Right forelimb (tissue), 1 donor: ENCODE results near the gene TTC31.

Experiments
- DNase-seq: peaks from one replicate; pipeline ENCODE4 v3.0.0-alpha.2; 2018

Gene TTC31

DNA sequence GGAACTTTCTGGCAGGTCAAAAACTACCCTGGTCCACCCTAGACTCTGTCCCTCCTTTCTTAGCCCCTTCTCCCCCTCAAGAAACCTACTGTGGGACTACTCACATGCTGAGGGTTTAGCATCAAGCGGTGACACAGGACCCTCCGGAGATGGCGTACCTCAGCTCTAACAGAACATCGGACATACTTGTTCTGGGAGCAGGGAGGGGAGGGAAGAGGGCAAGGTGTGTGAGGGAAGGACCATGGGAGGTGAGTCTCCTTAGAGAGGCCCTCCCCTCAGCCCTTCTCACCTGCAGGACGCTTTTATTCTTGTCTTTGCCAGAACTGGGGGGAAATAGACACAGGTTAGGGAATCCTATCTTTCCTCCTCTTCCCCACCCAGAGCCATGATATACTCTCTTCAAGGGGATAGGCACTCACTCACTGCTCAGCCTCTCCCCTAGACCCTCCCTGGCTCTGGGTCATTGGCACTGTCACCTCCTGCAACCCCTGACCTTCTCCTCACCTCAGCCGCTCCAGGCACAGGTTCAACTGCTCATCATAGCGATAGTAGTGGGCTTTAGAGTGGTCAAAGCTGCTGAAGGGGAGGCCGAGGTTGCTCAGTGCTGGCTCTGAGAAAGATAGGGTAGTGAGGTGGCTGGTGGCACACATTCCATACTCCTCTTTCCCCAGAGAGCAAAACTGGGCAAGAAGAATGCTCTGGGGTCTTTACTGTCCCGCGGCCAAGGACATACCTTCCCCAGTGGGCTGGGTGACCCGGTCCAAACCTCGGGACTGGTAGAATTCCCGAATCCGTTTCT is 22.8 kb downstream of the TTC31 start:
- DNase-seq = no peak

DNA sequence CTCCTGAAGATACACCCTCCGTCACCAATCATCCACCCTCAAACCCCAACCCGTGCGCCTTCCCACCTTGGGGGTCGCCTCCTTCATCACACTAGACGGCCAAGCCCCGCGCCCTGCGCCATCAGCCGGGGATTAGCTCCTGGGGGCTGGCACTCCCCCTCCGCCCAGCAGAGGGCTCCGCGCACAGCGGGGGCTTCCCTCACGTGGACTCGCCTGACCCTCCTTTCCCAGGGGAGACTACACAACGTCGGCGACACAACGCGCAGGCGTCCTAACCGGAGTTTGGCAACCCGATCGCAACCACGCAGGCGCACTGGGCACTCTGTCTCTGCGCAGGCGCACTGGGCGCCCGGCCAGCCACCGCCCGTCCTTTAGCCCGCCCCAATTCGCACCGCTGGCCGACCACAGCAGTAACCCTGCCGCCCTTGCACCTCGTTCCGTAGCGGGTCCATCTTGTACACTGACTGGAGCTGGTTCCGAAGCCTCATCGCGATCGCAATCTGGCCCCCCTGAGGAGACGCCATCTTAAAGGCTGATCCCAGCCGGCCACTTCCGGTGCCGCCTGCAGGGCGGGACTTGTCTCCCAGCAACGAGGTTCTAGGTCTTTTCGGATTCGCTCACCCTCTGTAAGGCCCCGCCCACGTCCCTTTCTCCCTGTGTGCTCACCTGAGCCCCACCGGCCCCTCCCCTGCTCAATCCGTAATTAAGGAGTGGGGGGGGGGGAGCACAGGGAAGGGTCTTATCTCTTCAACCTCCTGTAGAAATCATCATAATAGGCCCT is 24.5 kb downstream of the TTC31 start, which contains the start of gene PCGF1:
Gene PCGF1, minus strand, starts transcription at position 551 of the 781 bp plus-strand sequence. Its CDS starts 27 bp downstream, at position 524.
- DNase-seq = peak; percentile 99

DNA sequence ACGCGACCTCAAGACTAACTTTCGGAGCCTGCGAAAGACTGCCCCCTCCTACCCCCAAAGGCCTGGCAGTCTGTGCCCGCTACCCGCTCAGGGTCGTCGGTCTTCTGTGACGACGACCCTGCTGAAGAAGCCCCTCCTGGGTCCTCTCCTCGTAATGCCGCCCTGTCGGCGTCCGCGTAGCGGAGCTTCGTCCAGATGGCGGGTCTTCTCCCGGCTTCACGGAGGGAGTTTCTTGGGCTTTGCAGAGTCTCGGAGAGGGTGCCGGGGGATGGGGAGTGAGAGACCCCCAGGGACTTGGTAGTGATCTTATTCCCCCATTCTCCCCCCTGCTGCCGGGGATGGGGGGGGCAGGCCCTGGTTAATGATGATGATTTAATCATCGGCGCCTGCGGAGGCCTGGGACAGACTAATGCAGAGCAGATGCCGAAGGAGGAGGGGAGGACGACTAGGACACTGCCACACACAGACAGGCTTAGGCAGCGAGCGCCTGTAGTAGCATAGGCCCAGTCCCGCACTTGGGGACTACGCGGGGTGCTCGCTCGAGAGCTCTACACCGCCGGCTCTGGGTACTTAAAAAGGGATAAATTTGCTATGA is 25.1 kb downstream of the TTC31 start:
- peak; percentile 67 for DNase-seq

DNA sequence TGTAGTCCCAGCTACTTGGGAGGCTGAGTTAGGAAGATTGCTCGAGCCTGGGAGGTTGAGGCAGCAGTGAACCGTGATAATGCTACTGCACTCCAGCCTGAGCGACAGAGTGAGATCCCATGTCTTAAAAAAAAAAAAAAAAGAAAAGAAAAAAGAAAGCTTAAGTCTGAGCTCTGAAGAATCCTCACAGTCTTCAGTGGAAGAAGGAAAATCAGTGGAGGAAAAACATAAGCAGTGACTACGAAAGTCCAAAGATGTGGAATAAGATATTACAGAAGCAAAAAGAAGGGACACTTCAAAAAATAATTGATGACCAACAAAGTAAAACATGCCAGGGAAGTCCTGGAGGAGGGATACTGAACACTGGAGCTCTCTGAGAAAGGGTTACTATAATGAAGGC is 27.4 kb downstream of the TTC31 start:
- DNase-seq = no peak

DNA sequence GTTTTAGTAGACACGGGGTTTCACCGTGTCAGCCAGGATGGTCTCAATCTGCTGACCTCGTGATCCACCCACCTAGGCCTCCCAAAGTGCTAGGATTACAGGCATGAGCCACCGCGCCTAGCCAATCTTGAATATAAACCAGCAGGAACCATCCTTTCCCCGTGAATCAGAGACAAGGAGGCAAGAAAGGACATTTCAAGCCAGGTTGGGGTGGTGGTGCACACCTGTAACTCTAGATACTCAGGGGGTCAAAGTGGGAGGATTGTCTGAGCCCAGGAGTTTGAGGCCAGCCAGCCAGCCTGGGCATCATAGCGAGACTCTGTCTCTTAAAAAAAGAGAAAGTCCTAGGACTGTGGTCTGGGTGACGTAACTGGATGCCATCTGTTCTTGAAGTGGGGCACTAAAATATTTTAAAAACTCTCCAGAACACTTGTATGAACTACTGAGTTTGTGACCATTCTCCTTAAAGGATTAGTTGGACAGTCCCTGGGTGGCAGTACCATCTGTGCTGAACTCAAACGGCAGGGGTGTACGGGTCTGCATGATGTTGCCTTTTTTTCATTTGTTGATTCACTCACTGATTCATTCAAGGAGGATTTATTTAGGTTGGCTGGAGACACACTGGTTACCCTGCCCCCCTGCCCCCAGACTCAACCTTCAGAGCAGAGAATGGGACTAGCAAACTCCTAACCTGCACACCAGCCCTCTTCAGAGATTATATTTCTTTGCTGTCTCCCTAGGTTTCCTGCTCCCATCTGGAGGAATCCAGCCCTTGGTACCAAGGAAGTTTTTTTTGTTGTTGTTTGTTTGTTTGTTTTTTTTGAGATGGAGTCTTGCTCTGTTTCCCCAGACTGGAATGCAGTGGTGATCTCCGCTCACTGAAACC is 28.5 kb downstream of the TTC31 start:
- DNase-seq = no peak

DNA sequence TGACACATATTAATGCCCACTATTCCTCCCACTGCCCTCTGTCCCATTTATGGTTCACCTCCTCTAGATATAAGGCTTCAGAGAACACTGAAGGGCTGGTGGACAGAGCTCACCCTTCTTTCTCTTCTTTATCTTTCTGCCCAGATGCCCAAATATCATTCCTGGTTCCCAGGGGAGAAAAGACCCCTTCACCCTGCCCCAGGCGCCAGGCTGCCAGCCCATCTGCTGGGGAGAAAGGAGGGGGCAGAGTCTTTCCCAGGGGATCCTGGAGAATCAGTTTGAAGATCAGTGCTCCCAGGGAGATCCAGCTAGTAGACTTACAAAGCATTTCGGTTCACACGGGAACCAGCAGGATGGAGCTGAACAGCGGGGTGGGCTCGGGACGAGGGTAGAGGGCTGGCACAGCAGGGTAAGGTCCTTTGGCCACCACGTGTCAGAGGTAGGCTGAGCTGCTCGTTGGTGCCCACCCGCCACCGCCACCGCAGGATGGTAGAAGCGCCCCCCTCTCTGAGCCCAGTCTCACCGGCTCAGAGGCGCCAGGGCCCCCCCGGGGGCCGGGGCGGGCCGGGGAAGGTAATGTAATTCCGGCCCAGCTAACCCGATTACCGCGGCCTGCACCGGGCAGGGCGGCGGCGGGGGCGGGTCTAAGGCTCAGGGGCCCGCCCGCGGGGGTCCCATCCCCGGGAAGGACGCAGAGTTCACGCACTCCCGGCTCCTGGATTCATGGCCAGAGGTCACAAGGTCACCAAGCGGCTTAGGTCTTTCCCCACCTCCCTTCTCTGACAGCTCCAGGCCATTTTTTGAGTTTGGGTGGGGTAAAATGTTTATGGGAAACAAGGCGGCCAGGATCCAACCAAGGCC is 30.1 kb downstream of the TTC31 start:
- DNase-seq = no peak

DNA sequence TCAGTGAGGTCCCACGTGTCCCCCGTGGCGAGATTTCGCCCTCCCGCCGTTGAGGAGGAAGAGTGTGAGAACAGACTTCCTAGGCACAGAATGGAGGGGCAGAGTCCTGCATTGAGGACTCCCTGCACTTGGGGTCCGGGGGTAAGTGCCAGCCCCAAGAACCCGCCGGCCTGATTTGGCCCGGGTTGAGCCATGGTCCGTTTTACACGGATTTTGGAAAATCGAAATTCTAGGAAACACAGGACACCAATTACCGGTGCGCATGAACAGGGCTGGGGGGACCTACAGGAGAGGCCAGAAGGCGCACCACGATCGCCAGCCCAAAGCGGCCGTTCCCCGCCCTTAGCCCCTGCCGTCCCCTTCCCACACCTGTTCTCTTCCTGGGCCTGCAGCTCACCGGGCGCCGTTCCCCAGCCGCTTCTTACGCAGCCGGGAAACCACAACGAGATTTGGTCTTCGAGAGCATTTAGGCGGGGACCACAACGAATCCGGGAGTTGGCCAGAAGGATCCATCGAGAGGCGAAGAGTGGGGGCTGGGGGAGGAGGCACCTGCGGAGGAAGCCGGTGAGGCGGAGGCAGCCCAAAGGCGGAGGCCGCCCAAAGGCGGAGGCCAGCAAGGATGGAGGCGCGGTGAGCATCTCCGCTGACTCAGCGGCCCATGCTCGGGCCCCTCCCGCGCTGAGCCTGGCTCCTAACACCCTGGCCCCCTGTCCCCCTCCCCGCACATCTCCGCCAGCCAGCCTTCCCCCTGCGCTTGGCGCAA is 30.9 kb downstream of the TTC31 start:
- DNase-seq = no peak

DNA sequence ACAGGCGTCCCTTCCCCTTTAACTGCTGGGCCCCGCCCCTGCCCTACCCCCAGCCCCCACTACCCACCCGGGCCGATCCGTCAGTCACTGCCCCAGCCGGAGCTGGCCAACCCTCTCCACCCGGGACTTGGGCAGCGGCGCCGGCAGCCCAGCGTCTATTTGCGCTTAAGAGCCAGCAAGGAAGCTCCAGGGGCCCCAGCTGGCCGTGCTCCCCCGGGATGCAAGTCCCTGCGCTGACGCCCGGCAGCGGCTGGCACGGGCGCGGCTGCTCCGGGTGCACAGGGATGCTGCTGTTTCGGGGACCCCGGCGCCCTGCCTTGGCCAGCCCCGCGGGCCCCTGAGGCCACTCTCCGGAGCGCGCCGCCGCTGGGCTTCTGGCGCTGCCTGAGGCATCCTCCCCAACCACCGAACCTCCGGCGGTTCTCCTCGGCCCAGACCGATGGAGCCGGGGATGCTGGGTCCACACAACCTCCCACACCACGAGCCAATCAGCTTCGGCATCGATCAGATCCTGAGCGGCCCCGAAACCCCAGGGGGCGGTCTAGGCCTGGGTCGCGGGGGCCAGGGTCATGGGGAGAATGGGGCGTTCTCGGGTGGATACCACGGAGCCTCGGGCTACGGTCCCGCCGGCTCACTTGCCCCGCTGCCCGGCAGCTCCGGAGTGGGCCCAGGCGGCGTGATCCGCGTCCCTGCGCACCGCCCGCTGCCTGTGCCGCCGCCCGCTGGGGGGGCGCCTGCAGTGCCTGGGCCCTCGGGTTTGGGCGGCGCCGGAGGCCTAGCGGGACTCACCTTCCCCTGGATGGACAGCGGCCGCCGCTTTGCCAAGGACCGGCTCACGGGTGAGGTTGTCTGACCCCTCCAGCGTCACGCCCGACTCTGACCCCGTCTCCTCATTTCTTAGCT is 31.7 kb downstream of the TTC31 start, which contains the start of gene TLX2:
Gene TLX2, plus strand, starts transcription at position 83 of the 903 bp plus-strand sequence. Its CDS starts 357 bp downstream, at position 440.
- no peak for DNase-seq

DNA sequence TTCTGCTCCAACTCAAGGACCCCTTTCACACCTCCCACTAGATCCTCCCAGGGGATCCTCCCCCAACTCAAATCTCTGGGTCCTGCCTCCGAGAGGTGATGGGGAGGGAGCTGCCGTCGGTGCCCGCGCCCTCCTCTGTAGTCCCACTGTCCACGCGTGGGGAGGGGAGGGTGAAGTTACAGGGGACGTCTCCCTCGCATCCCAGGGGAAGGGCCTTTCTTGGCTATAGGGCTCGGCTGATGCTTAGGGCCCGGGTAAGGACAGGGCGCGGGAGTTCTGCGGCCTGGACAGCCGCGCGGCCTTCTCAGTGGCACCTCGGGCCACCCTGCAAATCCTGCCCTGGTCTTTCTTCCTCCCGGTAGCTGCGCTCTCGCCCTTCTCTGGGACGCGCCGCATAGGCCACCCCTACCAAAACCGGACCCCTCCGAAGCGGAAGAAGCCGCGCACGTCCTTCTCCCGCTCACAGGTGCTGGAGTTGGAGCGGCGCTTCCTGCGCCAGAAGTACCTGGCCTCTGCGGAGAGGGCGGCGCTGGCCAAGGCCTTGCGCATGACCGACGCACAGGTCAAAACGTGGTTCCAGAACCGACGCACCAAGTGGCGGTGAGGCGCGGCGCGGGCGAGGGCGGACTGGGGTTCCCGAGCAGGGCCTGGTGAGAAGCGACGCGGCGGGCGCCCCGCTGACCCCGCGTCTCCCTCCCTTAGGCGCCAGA is 32.5 kb downstream of the TTC31 start:
- DNase-seq = no peak

DNA sequence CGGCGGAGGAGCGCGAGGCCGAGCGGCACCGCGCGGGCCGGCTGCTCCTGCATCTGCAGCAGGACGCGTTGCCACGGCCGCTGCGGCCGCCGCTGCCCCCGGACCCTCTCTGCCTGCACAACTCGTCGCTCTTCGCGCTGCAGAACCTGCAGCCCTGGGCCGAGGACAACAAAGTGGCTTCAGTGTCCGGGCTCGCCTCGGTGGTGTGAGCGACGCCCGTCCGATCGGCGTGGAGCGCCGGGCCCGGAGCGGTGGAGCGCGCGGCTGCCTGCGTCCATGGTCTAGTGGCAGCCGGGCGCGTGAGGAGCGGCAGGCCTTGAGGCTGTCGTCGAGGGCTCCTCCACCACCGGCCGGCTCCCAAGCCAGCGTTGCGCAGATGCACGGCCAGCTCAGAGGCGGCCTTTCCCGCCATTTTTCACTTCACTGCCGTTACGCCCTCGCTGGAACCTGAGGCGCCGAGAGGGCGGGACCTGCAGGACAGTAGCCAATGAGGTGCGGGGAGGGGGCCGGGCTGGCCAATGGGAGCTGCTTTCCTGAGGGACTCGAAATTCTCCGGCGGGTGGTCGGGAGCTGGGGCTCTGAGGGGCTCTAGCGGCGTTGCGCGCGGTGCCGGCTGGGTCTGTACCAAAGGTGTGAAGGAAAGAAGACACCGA is 33.2 kb downstream of the TTC31 start:
- DNase-seq = peak; percentile 83

DNA sequence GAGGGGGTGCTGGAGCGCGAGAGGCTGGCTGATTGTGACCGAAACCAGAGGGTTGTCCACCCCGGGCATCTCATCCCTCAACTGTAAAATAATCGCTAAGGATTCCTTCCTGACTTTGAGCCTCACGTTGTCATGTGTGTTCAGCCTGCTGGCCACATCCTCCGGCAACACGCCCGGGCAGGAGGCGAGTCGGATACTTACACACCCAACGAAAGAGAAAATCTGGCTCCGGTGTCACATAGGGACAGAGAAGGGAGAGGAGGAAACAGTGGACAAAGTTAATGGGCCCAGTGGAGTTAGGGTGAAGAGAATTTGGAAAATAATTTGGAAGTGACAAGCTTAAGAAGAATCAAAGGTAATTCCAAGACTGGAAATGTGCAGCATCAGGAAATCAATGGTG is 33.8 kb downstream of the TTC31 start:
- no peak for DNase-seq

DNA sequence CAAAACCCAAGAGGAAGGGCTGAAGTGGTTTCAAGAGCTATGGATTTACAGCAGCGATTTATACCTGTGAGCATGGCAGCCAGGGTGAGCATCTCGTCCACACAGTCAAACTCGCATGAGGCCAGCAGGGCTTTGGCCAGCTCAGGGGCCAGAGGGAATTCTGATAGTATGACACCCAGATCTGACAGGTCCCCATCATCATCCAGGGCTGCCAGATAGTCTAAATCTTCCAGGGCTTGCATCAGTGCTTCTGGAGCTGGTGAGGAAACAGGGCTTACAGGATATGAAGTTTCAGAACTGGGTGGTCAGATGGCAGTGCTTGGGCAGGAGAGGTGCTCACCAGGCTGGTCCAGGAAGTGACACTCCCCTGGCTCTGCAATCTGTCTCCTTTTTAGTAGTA is 39.6 kb downstream of the TTC31 start:
- DNase-seq = no peak

DNA sequence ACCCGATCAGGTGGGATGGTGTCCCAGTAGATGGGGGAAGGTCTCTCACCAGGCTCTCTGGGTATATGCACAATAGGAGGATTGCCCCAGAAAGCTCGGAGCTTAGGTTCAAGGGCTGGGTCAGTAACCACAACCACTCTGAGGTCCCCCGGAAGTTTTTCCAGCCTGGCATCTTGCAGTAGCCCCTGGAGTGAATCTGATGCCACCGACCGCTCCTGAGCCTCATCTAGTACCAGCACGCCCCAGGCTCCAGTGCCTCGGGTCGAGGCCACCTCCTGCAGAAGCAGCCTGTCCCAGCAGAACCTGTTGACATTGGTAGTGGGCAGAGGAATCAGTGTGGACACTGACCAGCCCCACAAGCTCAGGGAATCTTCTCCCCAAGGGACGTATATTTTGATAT is 41.1 kb downstream of the TTC31 start:
- DNase-seq = no peak

DNA sequence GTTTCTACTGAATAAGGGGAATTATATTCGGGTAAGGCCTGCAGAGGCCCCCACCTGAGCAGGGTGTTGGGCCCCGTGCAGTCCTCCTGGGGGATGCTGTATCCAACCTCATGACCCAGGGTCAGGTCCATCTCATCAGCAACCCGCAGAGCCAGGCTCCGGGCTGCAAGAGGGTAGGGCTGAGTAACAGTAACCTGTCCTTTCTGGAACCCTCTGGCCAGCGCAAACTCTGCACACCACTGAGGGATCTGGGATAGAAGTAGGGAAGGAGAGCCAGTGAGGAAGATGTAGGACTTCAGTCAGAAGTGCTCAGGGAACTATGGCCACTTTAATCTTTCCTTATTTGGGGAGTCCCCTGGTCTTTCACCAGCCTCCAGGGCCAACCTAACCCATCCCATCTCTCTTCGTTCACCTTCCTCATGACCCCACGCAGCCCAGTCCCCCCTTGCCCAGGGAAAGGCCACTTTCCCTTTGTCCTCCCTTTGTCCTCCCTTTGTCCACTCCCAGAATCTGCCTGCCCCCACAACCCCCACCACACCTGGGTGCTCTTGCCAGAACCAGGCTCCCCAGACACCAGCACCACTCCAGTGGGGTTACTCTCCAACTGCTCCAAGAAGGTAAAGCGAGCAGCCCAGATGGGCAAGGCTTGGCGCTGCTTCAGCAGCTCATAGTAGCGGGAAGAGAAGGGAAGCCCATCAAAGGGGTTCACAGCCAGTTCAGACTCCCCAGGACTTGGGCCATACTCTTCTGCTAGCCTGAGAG is 42.3 kb downstream of the TTC31 start:
- no peak for DNase-seq

DNA sequence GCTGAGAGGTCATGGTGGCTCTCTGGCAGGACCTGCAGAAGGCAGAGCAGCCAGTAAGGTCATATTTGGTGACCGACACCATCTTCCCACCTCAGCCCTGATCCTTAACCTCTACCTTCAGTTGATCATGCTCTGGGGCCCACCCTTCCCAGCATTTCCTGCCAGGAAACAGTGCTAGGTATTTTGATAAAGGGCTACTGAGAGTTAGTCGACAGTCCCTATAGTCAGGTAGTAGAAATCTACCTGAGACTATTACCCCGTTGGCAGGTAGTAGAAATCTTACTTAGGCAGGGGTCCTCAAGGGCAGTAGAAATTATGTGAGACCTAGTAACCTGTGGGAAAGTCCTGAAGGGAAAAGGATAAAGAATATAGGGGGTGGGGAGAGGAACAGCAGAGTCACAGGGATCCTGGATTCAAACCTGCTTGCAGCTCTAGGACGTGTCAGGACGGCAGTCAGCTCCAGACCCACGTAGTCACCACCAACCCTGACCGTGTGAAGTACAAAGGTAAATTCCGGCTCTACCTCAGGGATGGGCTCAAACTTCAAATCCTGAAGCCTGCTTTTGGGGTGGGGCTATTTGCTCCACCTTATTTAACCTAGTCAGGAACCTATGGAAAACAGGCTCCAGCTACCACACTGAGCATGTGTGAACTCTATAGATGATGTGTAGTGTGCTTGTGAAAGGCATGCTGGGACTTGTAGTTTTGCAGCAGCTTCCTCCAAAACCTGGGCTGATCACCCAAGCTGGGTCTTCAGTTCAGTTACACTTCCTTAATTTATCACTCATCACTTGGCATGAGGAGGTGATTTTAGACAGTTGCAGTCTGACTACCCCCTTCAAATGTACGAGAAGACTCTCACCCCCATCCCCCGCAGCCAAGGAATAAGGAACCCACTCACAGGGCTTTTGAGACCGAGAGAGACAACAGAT is 43.1 kb downstream of the TTC31 start, which contains the start of gene DQX1:
Gene DQX1, minus strand, starts transcription at position 515 of the 932 bp plus-strand sequence. Its CDS starts 502 bp downstream, at position 13.
- no peak for DNase-seq

DNA sequence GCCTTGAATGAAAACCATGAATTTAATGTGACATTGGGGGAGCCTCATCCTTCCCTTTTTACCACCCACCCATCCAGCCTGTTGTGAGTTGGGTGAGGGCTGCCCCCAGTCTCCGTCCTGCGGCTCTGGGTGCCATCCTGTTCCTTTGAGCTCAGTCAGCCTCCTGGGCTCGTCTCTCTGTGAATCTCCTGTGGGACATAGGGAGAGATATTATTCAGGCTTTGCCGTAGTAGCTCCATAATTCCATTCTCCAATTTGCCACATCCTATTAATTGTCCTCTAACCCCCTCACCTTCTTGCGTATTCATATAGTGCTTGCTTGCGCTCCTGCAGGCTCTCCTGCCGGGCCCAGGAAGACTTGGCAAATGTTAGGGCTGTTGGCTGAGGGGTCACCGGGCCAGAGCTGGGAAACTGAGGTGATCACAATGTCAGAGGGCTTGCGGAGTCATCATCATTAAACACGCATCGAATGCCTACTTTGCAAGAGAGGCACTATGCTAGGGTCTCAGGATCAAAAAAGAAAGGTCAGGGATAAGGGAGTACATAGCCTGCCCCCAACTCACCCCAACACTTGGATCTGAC is 43.9 kb downstream of the TTC31 start:
- no peak for DNase-seq
